K562 (cell line): ENCODE measurements around the gene RNASEH2C. TPM values are rescaled to one million over a fixed set of nuclear protein-coding genes. Genes with fewer than 3 reads are reported as not detected.

Experiments
- ATAC-seq: fragments of 200-7000 bp; cut with Tn5 transposase; 3 replicates; pipeline ENCODE4 v1.9.1; 2020; ENCODE audit warnings: moderate library complexity
- BruUV-seq: library from RNA; stranded (reverse); fragments of 400-500 nt; replicated peaks from 2 replicates; lab custom pipeline; 2021; lab: Mats Ljungman, UMichigan
- CTCF ChIA-PET: fragments of 300-600 bp; formaldehyde crosslinking; extraction: SDS; loops from one replicate; lab custom pipeline; 2021; ENCODE audit warnings: low intra/inter-chr PET ratio; lab: Yijun Ruan, JAX
- POLR2A ChIA-PET: fragments of 300-600, 350-650 bp; sonication (Branson Sonifier 250); formaldehyde crosslinking; extraction: SDS; loops from one replicate; lab custom pipeline; 2021; ENCODE audit warnings: antibody characterized with exemption, inconsistent platforms; lab: Yijun Ruan, JAX
- DNase-seq, 4 experiments: peaks; one replicate each; pipeline versions ENCODE4 v3.0.0 to v3.0.0-alpha.2; 2011 to 2018; ENCODE audit warnings: low spot score in 3 of 4, mixed read lengths in 3 of 4; ENCODE audit errors: extremely low read depth in 1 of 4
- FAIRE-seq: peaks from 2 replicates; lab custom pipeline; 2011; peaks lifted over from hg19 to GRCh38; lab: Jason Lieb, UNC
- H2AFZ ChIP-seq: 2 replicates; pipeline ENCODE4 v1.6.0; 2011; ENCODE audit warnings: low read depth, low read length, control low read depth, inconsistent platforms
- H3K27ac ChIP-seq: fragments of 200-600 bp; 3 replicates; pipeline ENCODE4 v1.8.0; 2011; ENCODE audit warnings: low read depth, mild to moderate bottlenecking, control low read depth, inconsistent platforms, low read length, moderate library complexity, mixed read lengths; ENCODE audit errors: extremely low read depth
- H3K27me3 ChIP-seq, 2 experiments: fragments of 300-600 bp in 1 of 2; 2 replicates in 1 of 2; 3 replicates in 1 of 2; pipeline versions ENCODE4 v1.6.0 to v1.8.0; 2011; ENCODE audit warnings: inconsistent platforms in 2 of 2, low read length in 2 of 2, mild to moderate bottlenecking in 1 of 2, mixed read lengths in 1 of 2, moderate library complexity in 1 of 2; ENCODE audit not compliant: control insufficient read depth in 2 of 2, insufficient read depth in 2 of 2
- H3K36me3 ChIP-seq: fragments of 300-600 bp; 3 replicates; pipeline ENCODE4 v1.8.0; 2011; ENCODE audit warnings: mild to moderate bottlenecking, low read length, inconsistent platforms; ENCODE audit not compliant: control insufficient read depth, insufficient read depth
- H3K4me1 ChIP-seq, 2 experiments: fragments of 200-600 bp in 1 of 2; replicated peaks in 1 of 2; 2 replicates in 1 of 2; 3 replicates in 1 of 2; pipeline versions ENCODE4 v1.5.1 to v1.8.0; 2011; ENCODE audit warnings: inconsistent platforms in 2 of 2, low read length in 2 of 2, mild to moderate bottlenecking in 1 of 2, mixed read lengths in 1 of 2, moderate library complexity in 1 of 2; ENCODE audit not compliant: control insufficient read depth in 2 of 2, insufficient read depth in 2 of 2
- H3K4me2 ChIP-seq: 2 replicates; pipeline ENCODE4 v1.6.1; 2011; ENCODE audit warnings: low read length, control low read depth, inconsistent platforms, mixed read lengths; ENCODE audit not compliant: insufficient read depth
- H3K4me3 ChIP-seq: fragments of 200-600 bp; sonication (generic), shearing (Covaris generic); 2 replicates; pipeline ENCODE4 v1.5.1; 2016; ENCODE audit warnings: control low read depth, inconsistent platforms
- H3K79me2 ChIP-seq: fragments of 200-600 bp; 3 replicates; pipeline ENCODE4 v1.8.0; 2011; ENCODE audit warnings: low read length, inconsistent platforms; ENCODE audit not compliant: control insufficient read depth, insufficient read depth
- H3K9ac ChIP-seq, 2 experiments: 2 replicates each; pipeline versions ENCODE4 v1.6.0 to v1.6.1; 2011; ENCODE audit warnings: low read depth in 2 of 2, low read length in 2 of 2, control low read depth in 1 of 2, inconsistent platforms in 1 of 2, mild to moderate bottlenecking in 1 of 2, mixed read lengths in 1 of 2; ENCODE audit not compliant: insufficient read depth in 1 of 2
- H3K9me1 ChIP-seq: one replicate; pipeline ENCODE4 v1.6.0; 2011; ENCODE audit warnings: inconsistent platforms, mild to moderate bottlenecking, low read length, moderate library complexity; ENCODE audit not compliant: control insufficient read depth, insufficient read depth
- H3K9me3 ChIP-seq: replicated peaks from 2 replicates; pipeline ENCODE4 v1.5.1; 2011; ENCODE audit warnings: low read depth, low read length, inconsistent platforms; ENCODE audit not compliant: control insufficient read depth, insufficient read depth
- H4K20me1 ChIP-seq: replicated peaks from 2 replicates; pipeline ENCODE4 v1.6.1; 2011; ENCODE audit warnings: low read length, inconsistent platforms, mixed read lengths; ENCODE audit not compliant: control insufficient read depth, insufficient read depth
- ARID3B ChIP-seq: fragments of 250-450 bp; sonication (Bioruptor Pico); IDR thresholded peaks from 2 replicates; pipeline ENCODE4 v1.4.0; 2020; ENCODE audit warnings: borderline replicate concordance
- BCOR ChIP-seq: fragments of 450-650 bp; IDR thresholded peaks from 2 replicates; pipeline ENCODE4 v1.6.1; 2016
- GTF2F1 ChIP-seq: IDR thresholded peaks from 2 replicates; pipeline ENCODE4 v1.6.1; 2011; ENCODE audit warnings: low read depth, low read length, improper control_type of control experiment
- RBM25 ChIP-seq: fragments of 200-400 bp; formaldehyde crosslinking; IDR thresholded peaks from 2 replicates; pipeline ENCODE4 v1.6.1; 2018; ENCODE audit warnings: low read length, low read depth, moderate library complexity; ENCODE audit not compliant: severe bottlenecking
- SMAD4 ChIP-seq: fragments of 250-450 bp; sonication (Bioruptor Pico); conservative IDR thresholded peaks from 2 replicates; pipeline ENCODE4 v1.8.0; 2021; ENCODE audit warnings: inconsistent platforms, mild to moderate bottlenecking, moderate library complexity
- SRSF3 ChIP-seq: fragments of 200-400 bp; formaldehyde crosslinking; IDR thresholded peaks from 2 replicates; pipeline ENCODE4 v1.6.1; 2016; ENCODE audit warnings: mild to moderate bottlenecking, low read length, moderate library complexity; ENCODE audit not compliant: insufficient read depth
- ZNF121 ChIP-seq: sonication (generic); formaldehyde crosslinking; conservative IDR thresholded peaks from 2 replicates; pipeline ENCODE4 v1.8.0; 2022; ENCODE audit warnings: missing genetic modification reagents
- ZNF609 ChIP-seq: sonication (generic); formaldehyde crosslinking; IDR thresholded peaks from 2 replicates; pipeline ENCODE4 v1.8.1; 2023; ENCODE audit warnings: missing genetic modification reagents, mild to moderate bottlenecking, borderline replicate concordance
- WGBS: fragments of 100-300 bp; shearing (Covaris generic); methylation state at CpG from one replicate; pipeline ENCODE4 v1.1.6; 2016; ENCODE audit warnings: low coverage, mixed read lengths; ENCODE audit not compliant: insufficient coverage; ENCODE audit errors: missing lambda C conversion rate; 5-methylcytosine and 5-hydroxymethylcytosine counted together
- in situ Hi-C: fragments of 300-500 bp; cut with MboI; formaldehyde crosslinking; loops from 4 replicates; pipeline ENCODE4 v1.15.0; 2018; ENCODE audit warnings: inconsistent platforms, mixed read lengths
- intact Hi-C: fragments of 100-400 bp; cut with micrococcal nuclease; formaldehyde crosslinking; loops from 2 replicates; pipeline ENCODE4 v1.14.2; 2022
- polyA plus RNA-seq, 8 experiments: library from polyadenylated mRNA; depleted of rRNA in 4 of 8; stranded (reverse) in 5 of 8; unstranded in 3 of 8; fragments of >200 nt; fragmentation: Nextera tagmentation in 2 of 8; fragmentation: Illumina TruSeq in 1 of 8; extraction: Ambion mirVana in 2 of 8; extraction: Trizol in 1 of 8; gene quantifications; 2 replicates each; pipeline versions ENCODE4 v1.2.1 to v1.2.3, GENCODE V29; 2011 to 2014; ENCODE audit warnings: inconsistent platforms in 1 of 8, missing spikeins in 1 of 8
- total RNA-seq, 7 experiments: library from RNA; depleted of rRNA in 6 of 7; stranded (reverse); fragments of >200 nt in 6 of 7; fragmentation: Illumina TruSeq in 2 of 7; extraction: Trizol in 2 of 7; gene quantifications; 2 replicates each; pipeline versions ENCODE4 v1.2.1 to v1.2.3, GENCODE V29; 2011 to 2021; ENCODE audit warnings: low replicate concordance in 1 of 7

Gene RNASEH2C
- total and polyA plus RNA-seq, 9 of the 15 experiments (the other 6 are each of a cell fraction or from before 2014, with no cell fraction given): 5.4 to 78.2 (median 15.6) TPM

GRCh38 chr11:65680192-65680743 is 40.3 kb downstream of the RNASEH2C start (continued):
- TF ChIP-seq ZNF609 (CRISPR knock-in tag): no peak
- TF ChIP-seq SRSF3: no peak
- no peak for TF ChIP-seq GTF2F1
- no peak for TF ChIP-seq SMAD4 (CRISPR knock-in tag)

- H3K9ac ChIP-seq: no peak overlapping the region
- no peaks in the 10 kb centered on the region for H4K20me1 ChIP-seq
- no peaks in the 10 kb centered on the region for H3K36me3 ChIP-seq
- POLR2A ChIA-PET: interaction anchor here (0.8 kb wide), 1 partner anchor 10 kb away, joined by 3 read pairs; no protein-coding TSS in a partner anchor
- WGBS: 14% methylated on average over 1 of the region's 2 CpGs
- H3K27ac ChIP-seq: no peak overlapping the region
- no peaks in the 10 kb centered on the region for H3K9me1 ChIP-seq
- H3K4me1 ChIP-seq: no peaks in the 10 kb centered on the region
- intact Hi-C loops: no loop called here
- TF ChIP-seq RBM25 (peak; percentile 50), ARID3B (CRISPR knock-in tag) (no peak), ZNF121 (CRISPR knock-in tag) (peak; percentile 94), BCOR (peak; percentile 40; the same call in 1 of the 2 replicates)
- FAIRE-seq: no peak
- ATAC-seq: no peak
- H3K9me3 ChIP-seq: no peaks in the 10 kb centered on the region
- H3K27me3 ChIP-seq: no peaks in the 10 kb centered on the region
- no peak overlapping the region for H2AFZ ChIP-seq
- CTCF ChIA-PET: no interaction called here
- H3K4me3 ChIP-seq: no peak overlapping the region
- in situ Hi-C loops: no loop called here
- DNase-seq: no peak
- no peaks in the 10 kb centered on the region for H3K79me2 ChIP-seq
- no peak overlapping the region for H3K4me2 ChIP-seq
- BruUV-seq: no TSS peak
Observed at GRCh38 chr11:65672982-65673381, 47.6 kb downstream of the RNASEH2C start.
